DMS114 treated with DMSO at 0.1 percent for 48 hours (cell line): ENCODE data around the gene IP6K1.
A peak's percentile ranks its signal among the peaks of the same experiment; 100 is the strongest.
"Not testable (repeated sequence)": the region's sequence is repeated elsewhere in the genome, so short reads cannot be mapped to it uniquely, and the experiment has no call there.

Source experiments
- DNase-seq: peaks from one replicate; lab custom pipeline; 2025; ENCODE audit not compliant: unreplicated experiment; lab: John Stamatoyannopoulos, UW

IP6K1 gene

DNA sequence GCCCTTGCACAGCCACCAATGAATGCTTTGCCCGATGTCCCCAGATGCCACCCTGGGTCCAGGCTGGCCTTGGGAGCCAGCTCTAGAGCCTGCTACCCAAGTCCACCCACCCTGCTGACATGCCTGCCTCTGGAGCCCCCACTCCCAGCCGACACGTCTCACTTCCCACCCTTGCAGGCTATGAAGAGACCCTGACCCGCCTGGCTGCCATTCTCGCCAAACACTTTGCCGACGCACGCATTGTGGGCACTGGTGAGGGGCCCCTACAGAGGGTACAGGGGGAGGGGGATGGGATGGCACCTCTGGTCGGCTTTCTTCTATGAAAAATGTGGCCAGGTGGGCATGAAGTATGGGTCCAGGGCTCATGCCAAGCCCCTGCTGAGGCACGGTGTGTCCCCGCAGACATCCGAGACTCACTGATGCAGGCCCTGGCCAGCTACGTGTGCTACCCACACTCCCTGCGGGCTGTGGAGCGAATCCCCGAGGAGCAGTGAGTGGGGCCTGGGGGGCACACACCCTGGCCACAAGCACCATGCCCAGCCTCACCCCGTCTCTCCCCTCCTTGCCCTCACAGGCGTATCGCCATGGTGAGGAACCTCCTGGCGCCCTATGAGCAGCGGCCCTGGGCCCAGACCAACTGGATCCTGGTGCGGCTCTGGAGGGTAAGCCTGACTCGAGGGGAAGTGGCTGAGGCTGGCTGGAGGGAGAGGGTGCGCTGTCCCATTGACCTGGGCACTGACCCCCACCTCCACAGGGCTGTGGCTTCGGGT is 72.8 kb downstream of the IP6K1 start:
- no peak for DNase-seq

DNA sequence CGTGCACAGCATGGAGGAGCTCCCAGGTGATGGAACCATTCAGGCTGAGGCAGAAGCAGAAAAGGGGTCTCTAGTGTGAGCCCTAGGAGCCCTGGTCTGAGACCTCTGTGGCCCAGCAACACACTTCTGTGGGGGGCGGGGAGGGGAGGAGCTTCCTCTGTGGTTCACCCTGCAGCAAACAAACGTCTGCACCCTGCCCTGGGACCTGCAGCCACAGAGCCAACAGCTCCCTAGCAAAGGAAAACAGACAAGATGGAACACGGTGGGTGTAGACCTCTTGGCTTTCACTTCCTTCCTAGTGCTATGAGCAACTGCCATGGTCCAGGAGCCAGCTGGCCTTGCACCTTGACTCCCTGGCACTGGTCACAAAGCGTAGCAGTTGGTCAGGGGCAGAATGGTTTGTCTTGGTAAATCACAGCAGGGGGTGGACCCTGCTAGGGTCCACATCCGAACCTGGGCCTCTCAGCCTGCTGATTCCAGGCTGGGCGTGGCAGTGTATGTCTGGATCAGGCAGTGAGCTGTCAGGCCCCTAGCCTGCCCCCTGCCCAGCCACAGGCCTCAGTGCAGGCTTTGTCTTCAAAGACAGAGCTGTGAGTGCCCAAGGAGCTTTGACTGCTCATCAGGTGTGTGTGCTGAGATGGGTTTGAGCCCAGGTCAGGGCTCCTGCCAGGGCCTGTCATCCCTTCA is 73.6 kb downstream of the IP6K1 start:
- DNase-seq = no peak

DNA sequence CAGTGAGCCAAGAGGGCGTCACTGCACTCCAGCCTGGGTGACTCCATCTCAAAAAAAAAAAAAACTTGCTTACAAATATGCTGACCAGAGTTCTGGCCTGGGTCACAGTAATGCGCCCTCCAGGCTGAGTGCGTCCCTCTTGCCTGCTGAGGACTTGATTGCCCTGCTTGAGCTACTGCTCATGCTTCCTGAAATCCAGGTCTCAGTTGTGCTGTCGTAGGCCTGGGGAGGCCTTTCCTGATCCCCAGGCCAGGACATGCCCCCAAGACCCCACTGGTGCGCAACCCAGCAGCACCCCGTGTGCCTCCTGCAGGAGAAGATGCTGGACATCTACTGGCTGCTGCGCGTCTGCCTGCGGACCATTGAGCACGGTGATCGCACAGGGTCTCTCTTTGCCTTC is 74.2 kb downstream of the IP6K1 start:
- no peak for DNase-seq

DNA sequence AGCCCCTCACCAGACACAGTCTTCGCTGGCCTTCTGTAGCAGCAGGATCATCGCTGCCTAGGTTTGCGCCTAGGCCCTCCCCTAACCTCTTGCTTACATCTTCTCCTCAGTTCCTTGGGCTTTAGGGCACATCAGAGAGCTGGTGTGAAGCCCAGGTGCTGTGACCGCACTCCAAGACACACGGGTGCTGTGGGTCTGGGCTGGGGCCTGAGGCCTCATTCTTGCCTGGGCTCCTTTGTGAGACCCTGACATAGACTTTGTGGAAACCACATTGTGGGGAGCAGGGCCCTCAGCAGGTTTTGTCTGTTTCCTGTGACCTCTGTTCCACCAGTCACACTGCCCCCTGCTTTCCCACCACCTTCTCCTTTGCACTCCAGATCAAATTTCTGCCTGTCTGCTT is 74.9 kb downstream of the IP6K1 start:
- DNase-seq = no peak

DNA sequence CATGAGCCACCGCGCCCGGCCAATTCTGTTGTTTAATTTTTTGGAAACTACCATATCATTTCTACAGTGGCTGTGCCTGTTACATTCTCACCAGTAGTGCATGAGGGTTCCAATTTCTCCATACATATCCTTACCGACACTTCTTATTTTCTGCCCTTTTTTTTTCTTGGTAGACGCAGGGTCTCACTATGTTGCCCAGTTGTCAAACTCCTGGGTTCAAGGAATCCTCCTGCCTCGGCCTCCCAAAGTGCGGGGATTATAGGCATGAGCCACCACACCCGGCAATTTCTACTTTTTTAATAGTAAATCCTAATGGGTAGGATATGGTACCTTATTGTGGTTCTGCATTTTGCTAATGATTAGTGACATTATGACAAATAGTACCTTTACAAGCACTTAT is 76.5 kb downstream of the IP6K1 start:
- no peak for DNase-seq

DNA sequence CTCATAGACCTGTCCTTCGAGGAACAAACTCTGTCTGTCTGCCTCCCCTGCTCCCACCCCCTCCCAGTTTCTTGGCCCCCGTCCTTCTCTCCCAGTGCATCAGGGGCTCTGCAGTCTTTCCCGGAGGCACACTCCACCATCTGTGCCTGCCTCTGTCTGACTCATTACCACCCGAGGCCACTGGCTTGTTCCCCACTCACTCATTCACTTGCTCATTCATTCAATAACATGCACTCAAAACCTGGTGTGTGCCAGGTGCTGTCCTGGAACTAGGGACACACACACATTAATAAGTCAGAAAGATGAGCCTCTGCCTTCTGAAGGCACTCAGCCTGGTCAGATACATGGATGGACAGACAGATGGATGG is 79.2 kb downstream of the IP6K1 start:
- DNase-seq = no peak

DNA sequence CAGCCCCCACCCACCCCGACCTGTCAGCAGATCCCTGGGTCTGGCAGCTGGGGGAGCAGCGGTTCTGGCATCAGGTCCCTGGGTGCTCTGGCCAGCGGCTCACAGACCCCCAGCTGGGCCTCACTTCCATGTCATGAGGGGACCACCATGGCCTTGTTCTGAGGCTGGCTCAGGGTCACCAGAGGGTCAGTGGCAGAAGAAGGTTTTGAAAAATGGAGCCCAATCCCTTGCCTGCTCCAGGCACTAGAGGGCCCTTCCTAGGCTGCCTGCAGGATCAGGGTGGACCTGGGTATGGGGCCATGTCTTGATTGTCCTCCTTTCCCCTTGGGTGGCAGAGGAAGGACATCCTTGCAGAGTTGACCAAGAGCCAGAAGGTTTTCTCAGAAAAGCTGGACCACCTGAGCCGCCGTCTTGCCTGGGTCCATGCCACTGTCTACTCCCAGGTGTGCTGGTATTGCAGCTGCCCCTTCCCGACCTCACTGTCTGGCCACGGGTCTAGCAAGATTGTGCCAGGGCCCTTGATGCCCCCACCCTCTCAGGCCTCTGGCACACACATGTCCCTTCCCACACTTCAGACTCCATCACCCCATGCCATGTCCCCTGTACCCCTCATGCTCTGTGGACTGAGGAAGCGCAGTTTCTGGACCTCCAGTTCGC is 79.8 kb downstream of the IP6K1 start:
- DNase-seq = no peak

DNA sequence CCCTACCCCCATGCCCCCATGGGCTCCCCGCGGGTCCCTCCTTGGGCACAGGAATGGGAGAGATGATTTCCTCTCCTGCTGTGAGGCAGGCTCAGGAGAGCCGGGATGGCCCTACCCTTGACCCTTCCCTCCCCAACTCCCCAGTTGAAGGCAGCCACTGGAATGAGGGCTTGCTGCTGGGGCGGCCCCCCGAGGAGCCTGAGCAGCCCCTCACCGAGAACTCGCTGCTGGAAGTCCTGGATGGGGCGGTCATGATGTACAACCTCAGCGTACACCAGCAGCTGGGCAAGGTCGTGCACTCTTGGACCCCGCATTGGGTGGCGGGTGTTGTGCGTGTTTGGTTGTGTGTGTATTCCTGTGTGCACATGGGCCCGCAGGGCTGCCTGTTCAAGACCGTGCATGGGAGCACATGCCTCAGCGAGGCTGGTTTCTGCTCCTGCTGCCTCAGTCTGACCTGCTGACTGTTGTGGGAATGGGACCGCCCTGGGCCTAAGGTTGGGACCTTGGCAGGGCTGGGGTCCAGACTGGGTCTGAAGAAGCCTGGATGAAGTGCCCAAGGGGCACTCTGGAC is 80.9 kb downstream of the IP6K1 start:
- no peak for DNase-seq

DNA sequence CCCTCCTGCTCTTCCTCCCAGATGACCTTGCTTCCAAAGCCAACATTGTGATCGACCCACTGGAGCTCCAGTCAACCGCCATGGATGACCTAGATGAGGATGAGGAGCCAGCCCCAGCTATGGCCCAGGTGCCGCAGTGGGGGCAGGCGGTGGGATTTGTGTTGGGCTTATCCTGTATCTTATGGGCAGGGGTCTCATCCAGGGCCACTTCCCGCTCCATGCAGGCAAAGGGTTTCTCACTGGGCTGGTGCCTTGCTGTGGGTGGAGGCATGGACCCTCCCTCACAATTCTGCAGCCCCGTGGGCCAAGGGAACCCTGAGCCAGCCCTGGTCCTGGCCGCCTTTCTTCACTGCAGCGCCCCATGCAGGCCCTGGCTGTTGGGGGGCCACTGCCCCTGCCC is 81.7 kb downstream of the IP6K1 start:
- DNase-seq = no peak

DNA sequence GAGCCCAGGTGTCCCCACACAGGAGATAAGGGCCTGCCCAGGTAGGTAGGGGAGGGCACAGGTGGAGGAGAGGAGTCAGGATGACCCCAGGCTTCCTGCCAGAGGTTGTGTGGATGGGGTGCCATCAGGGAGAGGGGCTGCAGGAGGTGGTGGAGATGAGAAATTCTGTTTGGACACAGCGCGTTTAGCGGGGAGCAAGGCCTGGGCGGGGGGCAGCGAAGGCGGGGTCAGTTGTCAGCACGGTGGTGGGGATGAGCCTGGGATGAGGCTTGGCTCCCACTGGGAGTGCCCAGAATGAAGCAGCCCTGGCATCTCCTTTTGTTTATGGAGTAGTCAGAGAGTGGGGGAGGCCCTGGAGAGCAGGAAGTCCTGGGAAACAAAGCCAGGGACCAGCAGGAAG is 82.4 kb downstream of the IP6K1 start:
- no peak for DNase-seq

DNA sequence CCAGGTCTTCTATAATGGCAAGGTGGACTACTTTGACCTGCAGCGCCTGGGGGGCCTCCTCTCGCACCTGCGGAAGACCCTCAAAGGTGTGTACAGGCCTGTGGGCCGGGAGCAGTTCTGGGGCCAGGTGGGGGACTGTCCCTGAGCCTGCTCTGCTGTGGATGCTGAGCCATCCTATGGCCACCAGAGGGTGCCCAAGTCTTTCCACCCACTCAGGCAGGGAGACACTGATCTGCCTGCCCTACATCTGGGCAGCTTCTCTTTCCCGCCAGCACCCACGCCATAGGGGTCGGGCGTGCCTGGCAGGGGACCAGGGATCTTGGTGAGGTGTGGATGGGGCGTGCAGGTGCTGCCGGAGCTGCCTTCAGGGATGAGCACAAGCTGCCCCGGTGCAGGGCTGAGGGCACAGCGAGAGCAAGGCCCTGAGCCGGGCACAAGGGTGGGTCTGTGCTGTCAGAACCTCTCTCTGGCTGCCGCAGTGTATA is 82.9 kb downstream of the IP6K1 start:
- peak; percentile 20 for DNase-seq

DNA sequence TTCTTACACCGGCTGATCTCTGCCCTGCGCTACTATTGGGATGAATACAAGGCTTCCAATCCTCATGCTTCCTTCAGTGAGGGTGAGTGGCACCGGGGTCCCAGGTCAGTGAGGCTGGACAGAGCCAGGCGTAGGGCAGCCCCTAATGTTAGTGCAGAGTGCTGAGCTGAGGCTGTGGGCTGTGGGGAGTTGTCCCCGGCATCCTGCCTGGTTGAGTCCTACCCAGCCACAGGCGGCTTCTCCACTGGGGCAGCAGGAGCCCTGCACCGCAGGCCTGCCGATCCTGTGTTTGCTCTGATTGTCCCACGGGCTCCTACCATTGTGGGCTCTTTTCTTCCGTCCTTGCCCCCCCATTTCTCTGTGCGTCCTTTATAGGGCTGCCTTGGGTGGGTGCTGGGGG is 83.7 kb downstream of the IP6K1 start:
- DNase-seq = no peak

DNA sequence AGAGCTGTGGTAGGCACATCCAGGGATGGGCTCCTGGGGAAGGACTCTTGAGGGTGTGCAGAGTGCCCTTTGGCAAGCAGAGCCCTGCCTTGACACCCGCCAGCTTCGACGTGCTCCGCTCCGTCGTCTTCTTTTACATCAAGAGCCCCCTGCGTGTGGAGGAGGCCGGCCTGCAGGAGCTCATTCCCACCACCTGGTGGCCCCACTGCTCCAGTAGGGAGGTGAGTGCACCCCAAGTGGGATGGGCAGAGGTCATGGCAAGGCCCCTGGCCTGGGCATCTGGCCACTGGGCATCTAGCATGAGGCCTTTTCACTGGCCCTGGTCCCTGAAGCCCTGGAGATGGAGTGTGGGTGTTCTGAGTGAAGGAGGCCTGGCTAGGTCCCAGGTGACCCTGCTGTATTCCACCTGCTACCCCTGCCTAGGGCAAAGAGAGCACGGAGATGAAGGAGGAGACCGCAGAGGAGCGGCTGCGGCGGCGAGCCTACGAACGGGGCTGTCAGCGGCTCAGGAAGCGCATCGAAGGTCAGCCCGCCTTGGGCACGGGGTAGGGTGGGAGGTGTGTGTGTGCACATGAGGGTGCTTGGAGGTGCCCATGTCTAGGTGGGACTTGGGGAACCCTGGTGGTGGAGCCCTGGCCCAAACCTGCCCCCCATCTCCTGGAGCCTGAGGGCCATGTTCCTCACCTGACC is 84.8 kb downstream of the IP6K1 start:
- no peak for DNase-seq

DNA sequence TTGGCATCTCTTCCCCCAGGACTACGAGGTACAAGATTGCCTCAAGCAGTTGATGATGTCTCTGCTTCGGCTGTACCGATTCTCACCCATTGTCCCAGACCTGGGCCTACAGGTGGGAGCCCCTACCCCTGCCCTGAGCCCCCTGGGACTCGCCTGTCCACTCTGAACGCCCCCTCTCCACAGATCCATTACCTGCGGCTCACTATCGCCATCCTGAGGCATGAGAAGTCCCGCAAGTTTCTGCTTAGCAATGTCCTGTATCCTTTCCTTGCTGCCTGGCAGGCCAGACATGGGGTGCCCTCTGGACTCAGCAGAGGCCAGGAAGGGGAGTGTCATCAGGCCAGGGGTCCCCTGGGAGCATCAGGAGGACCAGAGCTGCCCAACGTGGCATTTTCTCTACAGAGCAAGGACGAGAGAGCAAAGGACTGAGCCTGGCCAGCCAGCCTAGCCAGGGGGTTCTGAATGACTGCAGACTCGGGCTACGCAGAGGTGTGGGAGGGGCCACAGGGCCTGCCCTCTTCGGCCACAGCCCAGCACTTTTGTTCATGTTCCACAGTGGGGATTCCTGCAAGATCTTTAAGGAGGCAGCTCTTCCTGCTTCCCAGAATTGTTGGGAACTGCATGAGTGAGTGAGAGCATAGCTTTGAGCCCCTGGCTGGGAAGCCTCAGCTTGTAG is 85.8 kb downstream of the IP6K1 start:
- DNase-seq = no peak

DNA sequence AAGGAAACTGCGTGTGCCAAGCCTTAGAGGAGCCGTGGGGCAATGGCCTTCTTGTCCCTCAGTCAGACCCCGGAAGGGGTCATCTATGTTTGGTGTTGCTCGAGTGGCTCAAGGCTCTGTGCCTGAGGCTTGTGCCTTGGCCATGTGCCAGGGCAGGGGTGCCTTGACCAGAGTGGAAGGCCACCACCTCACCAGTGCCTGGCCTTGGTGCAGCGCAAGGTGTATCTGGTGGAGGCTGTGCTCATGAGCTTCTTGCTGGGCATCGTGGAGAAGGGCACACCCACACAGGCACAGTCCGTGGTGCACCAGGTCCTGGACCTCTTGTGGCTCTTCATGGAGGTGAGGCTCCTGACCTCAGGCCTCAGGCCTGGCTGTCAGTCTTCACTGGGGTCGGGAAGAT is 86.3 kb downstream of the IP6K1 start:
- no peak for DNase-seq

DNA sequence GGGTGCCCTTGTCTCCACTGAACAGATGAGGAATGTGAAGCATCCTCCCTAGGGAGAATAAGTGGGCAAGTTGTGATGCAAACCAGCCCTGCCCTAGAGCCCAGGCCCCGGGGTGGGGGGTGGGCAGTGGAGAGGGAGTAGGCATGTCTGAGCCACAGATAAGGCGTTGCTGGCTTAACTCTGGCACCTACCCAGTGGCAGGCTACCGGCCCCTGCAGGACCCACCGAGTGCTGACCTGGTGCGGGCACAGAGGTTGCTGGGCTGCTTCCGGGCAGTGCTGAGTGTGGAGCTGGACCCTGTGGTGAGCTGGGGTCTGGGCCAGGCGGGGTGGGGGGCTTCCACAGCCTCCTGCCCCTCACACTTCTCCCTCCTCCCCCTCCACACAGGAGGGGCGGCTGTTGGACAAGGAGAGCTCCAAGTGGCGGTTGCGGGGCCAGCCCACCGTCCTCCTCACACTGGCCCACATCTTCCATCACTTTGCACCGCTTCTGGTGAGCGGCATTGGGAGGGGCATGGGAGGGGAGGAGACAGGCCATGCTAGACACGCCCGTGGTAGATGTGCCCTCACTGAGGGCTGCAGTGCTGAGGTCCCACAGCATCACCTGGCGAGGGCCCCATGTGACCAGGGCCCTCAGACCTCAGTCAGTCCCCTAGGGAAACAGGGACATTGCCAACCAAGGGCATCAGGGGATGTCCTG is 86.9 kb downstream of the IP6K1 start:
- no peak for DNase-seq

DNA sequence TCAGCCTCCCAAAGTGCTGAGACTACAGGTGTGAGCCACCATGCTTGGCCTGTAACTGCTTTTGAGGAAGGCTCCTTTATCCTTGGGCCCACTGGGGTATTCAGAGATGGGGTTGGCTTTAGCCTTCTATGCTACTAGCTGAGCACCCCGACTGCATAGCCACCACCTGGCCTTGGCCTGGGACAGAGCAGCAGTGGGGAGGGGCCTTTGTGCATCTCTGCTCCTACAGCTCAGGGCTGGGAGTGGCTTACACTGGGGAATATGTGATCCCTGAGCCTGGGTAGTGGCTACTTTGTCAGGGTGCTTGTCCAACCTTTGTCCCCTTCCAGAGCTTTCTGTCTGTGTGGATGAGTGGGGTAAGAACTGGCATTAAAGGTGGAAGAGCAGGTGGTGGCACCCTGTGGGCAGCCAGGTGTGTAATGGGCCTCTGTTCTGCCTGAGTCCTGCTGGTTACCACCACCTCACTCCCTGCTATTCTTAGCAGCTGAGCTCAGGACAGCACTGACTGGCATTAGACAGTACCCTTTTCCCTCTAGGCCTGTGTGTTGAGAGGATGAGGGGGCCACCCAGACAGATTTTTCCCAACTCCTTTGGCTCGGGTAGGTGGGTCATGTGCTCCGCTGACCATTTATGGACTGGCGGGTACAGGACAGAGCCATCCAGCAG is 90.9 kb downstream of the IP6K1 start:
- not testable (repeated sequence) for DNase-seq

DNA sequence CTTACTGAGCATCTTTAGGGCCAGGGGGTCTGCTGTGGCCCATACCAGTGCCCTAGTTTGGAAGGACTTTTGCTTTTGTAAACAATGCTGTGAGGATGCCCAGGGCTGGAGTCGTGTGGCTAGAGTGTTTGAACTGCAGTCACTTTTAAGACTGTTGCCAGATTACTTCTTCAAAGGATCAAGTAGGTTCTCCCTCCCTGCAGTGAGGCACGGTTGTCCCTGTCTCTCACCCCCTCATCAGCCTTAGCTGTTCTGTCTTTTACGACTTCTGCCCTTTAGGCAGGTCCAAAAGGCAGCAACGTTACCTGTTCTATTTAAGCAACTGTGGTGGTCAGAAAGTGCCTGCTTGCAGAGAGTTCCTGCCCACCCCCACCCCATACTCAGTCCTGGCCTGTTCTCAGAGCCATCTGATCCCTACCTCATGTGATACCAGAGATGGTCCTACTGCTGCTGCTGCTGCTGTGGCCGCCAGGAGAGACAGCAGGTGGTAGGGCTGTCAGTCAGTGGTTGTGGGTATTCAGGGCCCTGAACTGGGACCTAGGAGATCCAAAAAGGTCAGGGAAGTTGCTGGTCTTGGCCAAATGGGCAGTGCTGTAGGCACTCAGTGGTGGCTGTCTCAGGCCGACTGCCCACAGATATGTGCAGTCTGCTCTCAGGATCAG is 91.8 kb downstream of the IP6K1 start:
- not testable (repeated sequence) for DNase-seq

DNA sequence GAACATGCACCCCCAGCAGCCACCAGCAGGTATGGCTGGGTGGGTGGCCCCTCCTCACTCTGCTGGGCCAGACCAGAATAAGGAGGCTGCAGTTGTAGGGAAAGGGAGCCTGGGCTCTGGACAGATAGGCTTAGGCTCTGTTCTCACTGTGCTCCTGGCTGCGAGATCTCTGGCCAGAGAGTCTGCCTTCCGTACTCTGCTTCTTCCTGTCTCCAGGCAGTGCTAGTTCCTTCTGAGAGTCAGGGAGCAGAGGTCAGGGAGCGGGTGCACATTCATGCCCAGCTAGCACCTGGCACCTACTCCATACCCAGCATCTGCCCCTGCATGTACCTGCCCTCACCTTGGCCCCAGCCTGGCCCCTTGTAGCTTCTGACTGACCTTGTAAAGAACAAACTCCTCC is 94.9 kb downstream of the IP6K1 start:
- DNase-seq = not testable (repeated sequence)
